GM18499 (cell line): ENCODE measurements around the gene FAM8A1.

Source experiments
- ATAC-seq: cut with Tn5 transposase; IDR thresholded peaks from one replicate; pipeline ENCODE4 v1.9.1; 2021; ENCODE audit warnings: moderate number of reproducible peaks; ENCODE audit not compliant: insufficient read depth, unreplicated experiment

The FAM8A1 gene

DNA sequence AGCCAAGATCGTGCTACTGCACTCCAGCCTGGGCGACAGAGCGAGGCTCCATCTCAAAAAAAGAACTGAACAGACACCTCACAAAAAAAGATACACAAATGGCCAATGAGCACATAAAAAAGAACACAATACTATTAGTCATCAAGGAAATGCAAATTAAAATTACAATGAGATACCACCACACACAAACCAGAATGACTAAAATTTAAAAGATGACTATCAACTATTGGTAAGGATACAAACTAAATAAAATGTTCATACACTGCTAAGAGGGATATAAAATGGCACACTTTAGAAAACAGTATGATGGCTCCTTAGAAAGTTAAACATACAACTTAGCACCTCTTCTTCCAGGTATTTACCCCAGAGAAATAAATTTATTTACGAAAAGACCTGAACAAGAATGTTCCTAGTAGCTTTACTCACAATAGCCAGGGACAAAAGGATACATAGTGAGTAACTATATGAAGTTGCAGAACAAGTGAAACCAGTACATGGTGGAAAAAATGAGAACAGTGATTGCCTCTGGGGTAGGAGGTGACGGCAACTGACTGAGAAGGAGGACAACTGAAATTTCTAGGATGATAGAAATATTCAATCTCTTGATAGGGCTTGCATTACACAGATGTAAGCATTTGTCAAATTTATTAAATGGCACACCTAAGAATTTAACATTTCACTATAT is 53.2 kb downstream of the FAM8A1 start:
- no peak for ATAC-seq

DNA sequence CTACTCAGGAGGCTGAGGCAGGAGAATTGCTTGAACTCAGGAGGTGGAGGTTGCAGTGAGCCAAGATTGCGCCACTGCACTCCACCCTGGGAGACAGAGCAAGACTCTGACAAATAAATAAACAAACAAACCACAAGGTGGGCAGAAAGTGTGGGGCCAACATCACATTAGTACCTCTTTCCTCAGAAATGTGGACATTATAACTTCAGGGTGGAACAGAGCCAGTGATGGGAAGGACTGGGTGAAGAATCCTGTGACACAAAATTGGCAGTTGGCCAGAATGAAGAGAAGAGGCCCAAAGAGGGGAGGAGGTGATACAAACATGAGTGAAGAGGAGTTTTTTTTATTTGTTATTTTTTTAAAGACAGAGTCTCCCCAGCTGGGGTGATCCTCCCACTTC is 56.0 kb downstream of the FAM8A1 start:
- ATAC-seq = no peak

DNA sequence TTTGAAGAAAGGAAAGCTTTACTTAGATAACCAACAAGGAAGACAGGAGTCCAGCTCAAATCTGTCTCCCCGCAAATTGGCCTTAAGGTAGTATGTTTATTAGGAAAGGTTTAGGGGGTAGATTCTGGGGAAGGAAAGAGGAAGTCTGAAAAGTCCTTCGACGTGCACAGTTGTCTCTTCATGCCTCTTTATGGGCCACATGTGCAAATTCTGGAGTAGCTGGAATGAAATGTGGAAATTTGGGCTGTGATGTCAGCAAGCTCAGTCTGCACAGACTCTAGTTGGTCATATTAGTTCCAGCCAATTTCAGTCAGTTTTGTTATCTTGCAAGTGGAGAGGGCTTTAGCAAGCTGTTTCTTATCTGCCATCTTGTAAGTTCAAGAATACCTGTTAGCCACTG is 56.5 kb downstream of the FAM8A1 start:
- ATAC-seq = no peak
